Adrenal gland (tissue), 12 donors: ENCODE results near the gene NUDT17. TPM values are rescaled to one million over a fixed set of nuclear protein-coding genes. Genes with fewer than 3 reads are reported as not detected.
A peak's percentile ranks its signal among the peaks of the same experiment; 100 is the strongest.
"Not testable (repeated sequence)": the region's sequence is repeated elsewhere in the genome, so short reads cannot be mapped to it uniquely, and the experiment has no call there.

Experiments
- DNase-seq, 7 donors: peaks; one replicate each; pipeline ENCODE4 v3.0.0-alpha.2; 2019 to 2020
- H3K27ac ChIP-seq, 5 donors: fragments of 200-600 bp; sonication (generic) in 4 of 5; 1 replicate in 3 of 5; 2 replicates in 2 of 5; pipeline versions ENCODE4 v1.5.1 to v1.8.0; 2016 to 2020; ENCODE audit warnings: mild to moderate bottlenecking in 1 of 5
- H3K27me3 ChIP-seq: fragments of 200-600 bp; 2 replicates; pipeline ENCODE4 v1.8.0; 2021
- H3K36me3 ChIP-seq, 2 donors: fragments of 200-600 bp; replicated peaks in 1 of 2; 1 replicate in 1 of 2; 2 replicates in 1 of 2; pipeline versions ENCODE4 v1.5.1 to v1.8.0; 2018 to 2022
- H3K4me1 ChIP-seq, 2 donors: fragments of 200-600 bp; replicated peaks in 1 of 2; 1 replicate in 1 of 2; 2 replicates in 1 of 2; pipeline versions ENCODE4 v1.5.1 to v1.8.0; 2018 to 2021
- H3K4me3 ChIP-seq, 4 donors: fragments of 200-600 bp; sonication (generic) in 3 of 4; one replicate each; pipeline ENCODE4 v1.5.1; 2016 to 2018
- H3K9me3 ChIP-seq, 3 donors: fragments of 200-600 bp; sonication (generic) in 1 of 3; replicated peaks in 1 of 3; 1 replicate in 2 of 3; 2 replicates in 1 of 3; pipeline versions ENCODE4 v1.5.1 to v1.8.0; 2016 to 2021
- CTCF ChIP-seq, 6 experiments: fragments of 450-650 bp in 4 of 6; fragments of 200-600 bp in 2 of 6; sonication (generic) in 1 of 6; IDR thresholded peaks; 1 replicate in 5 of 6; 2 replicates in 1 of 6; pipeline versions ENCODE4 v1.5.1 to v1.8.0; 2016 to 2021; ENCODE audit warnings: antibody characterized with exemption in 6 of 6, mild to moderate bottlenecking in 2 of 6, moderate library complexity in 1 of 6
- POLR2A ChIP-seq, 2 donors: fragments of 450-650 bp; IDR thresholded peaks; one replicate each; pipeline ENCODE4 v1.6.1; 2017; ENCODE audit warnings: antibody characterized with exemption in 2 of 2, mild to moderate bottlenecking in 2 of 2, moderate library complexity in 1 of 2
- WGBS, 4 donors: extraction: QIAGEN DNeasy Blood & Tissue Kit in 2 of 4; methylation state at CpG; one replicate each; pipeline versions ENCODE4 v1.1.5 to v1.1.7; 2013 to 2017; 5-methylcytosine and 5-hydroxymethylcytosine counted together
- intact Hi-C, 2 donors: fragments of 100-400 bp; cut with DNase I; formaldehyde crosslinking; loops; one replicate each; pipeline versions ENCODE4 v1.14.1 to v1.15.0; 2022 to 2023
- polyA plus RNA-seq, 3 donors: library from polyadenylated mRNA; stranded (reverse); fragments of 200-250 nt in 2 of 3; fragments of 350-450 nt in 1 of 3; fragmentation: Illumina TruSeq in 1 of 3; extraction: RNeasy Lipid Tissue Mini Kit (QIAGEN cat#74804) in 1 of 3; gene quantifications; one replicate each; pipeline ENCODE4 v1.2.3, GENCODE V29; 2013 to 2014
- total RNA-seq, 9 donors: library from RNA; depleted of rRNA in 4 of 9; stranded (reverse); fragments of >200 nt in 4 of 9; fragments of 120-200 nt in 1 of 9; fragmentation: NEBNext Ultra II Directional in 1 of 9; extraction: Animal tissue kit (Norgen Biotek cat#: 25700) in 1 of 9; gene quantifications; one replicate each; pipeline versions ENCODE4 v1.1.0 to v1.2.4, GENCODE V29; 2013 to 2023
- donor health status: healthy with polysubstance abuse.
- donor health status: Bipolar disorder and iron deficiency.
- donor health status: DM: yes; HTN: yes; CAD: no.
- donor health status: DM: no; HTN: no; CAD: no.
- donor health status: DM: no; HTN: no; CAD: no.
- donor health status: DM: yes; HTN: yes; CAD: no.

The NUDT17 gene
- total and polyA plus RNA-seq, 12 donors = 1.5 to 7.8 (median 3.3) TPM

DNA sequence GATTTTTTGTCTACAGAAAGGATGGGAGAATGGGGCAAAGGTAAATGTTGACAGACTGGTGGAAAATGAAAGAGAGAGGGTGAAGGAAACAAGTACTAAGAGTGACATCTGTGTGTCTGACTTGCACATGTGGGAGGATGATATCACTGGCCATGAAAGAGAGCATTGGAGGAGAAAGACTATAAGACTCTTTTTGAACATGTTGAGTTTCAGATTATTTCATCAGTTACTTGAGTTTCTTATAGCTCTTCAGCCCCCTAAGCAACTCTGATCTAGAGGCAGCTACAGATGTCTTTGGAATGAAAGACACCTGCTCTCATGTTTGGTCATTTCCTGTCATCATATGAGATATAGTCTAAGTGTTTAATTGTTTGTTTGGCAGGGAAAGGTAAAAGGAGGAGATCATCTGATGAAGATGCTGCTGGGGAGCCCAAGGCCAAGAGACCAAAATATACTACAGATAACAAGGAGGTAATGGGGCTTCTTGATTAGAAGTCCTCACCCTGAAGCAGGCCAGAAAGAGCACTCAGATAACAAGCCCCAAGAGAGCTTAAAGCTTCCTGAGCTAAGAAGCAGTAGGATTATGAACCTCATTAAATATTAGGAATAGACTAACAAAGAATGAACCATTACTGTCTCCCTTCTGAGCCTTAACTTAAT, 16.9 kb upstream of the NUDT17 start:
- Histone ChIP-seq H3K9me3 (no peaks in the 10 kb centered on the region), H3K4me1 (peaks cover 5 to 13% of the 10 kb centered on the region in 2 donors), H3K4me3 (no peak overlapping the region), H3K27me3 (no peaks in the 10 kb centered on the region), H3K27ac (no peak overlapping the region), H3K36me3 (peaks cover 0 to 77% of the 10 kb centered on the region in 2 donors)
- intact Hi-C loops = loop anchor here in 1 of 2 donors (10.0 kb wide), 1 partner anchor 94 kb away; no protein-coding TSS in a partner anchor
- TF ChIP-seq CTCF (IDR thresholded peaks at IDR 0.05) = no peak
- TF ChIP-seq POLR2A (IDR thresholded peaks at IDR 0.05) = no peak
- no peak for DNase-seq

DNA sequence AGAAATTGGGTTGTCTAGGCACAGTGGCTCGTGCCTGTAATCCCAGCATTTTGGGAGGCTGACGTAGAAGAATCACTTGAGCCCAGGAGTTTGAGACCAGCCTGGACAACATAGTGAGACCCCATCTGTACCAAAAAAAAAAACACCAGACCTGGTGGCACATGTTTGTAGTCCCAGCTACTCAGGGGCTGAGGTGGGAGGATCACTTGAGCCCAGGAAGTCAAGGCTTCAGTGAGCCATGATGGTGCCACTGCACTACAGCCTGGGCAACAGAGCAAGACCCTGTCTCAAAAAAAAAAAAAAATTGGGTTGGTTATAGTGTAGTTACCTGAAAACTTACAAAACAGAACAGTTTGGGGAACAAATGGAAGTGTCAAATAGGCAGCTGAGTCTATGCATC, 14.6 kb upstream of the NUDT17 start:
- intact Hi-C loops, DNase-seq, H3K27me3 ChIP-seq, H3K4me1 ChIP-seq, H3K27ac ChIP-seq, H3K4me3 ChIP-seq, H3K9me3 ChIP-seq: not testable (repeated sequence)
- H3K36me3 ChIP-seq = peaks cover 0 to 99% of the 10 kb centered on the region in 2 donors
- WGBS, 4 donors = 83 to 100% (median 99%) methylated on average over 2 of the region's 2 CpGs

DNA sequence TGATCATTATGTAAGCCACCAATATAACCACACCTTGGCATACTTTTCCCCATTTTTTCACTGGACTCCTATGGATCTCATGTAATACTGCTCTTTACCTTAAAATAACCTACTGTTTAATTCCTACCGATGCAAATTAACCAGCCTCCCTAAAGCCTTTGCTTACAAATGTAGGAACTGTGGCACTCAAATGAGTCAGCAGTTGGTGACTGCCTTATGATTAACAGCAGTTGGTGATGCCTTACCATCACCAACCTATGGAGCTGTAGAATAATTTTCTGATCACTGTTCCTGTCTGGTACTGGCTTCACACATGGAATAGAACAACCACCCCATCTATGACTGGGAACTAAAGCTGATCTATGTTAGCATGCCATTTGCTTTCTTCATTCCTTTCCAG, 7.8 kb upstream of the NUDT17 start:
- no peaks in the 10 kb centered on the region for H3K4me1 ChIP-seq
- H3K4me3 ChIP-seq = no peak overlapping the region
- H3K36me3 ChIP-seq = peaks cover 0 to 97% of the 10 kb centered on the region in 2 donors
- 80 to 94% (median 90%) methylated on average over 1 of the region's 1 CpG for WGBS, 4 donors
- DNase-seq = no peak
- intact Hi-C loops = no loop called here
- TF ChIP-seq POLR2A (IDR thresholded peaks at IDR 0.05) (no peak), CTCF (IDR thresholded peaks at IDR 0.05) (no peak)
- H3K27ac ChIP-seq = no peak overlapping the region
- H3K9me3 ChIP-seq = no peaks in the 10 kb centered on the region
- H3K27me3 ChIP-seq = no peaks in the 10 kb centered on the region

- intact Hi-C loops = loop anchor here in 1 of 2 donors (10.0 kb wide), 1 partner anchor 132 kb away; no protein-coding TSS in a partner anchor
- H3K4me1 ChIP-seq = peaks cover 9 to 15% of the 10 kb centered on the region in 2 donors
- H3K27ac ChIP-seq = no peak overlapping the region
- H3K27me3 ChIP-seq = no peaks in the 10 kb centered on the region
- WGBS, 4 donors = 89 to 96% (median 91%) methylated on average over 3 of the region's 3 CpGs
- TF ChIP-seq POLR2A (IDR thresholded peaks at IDR 0.05) (no peak), CTCF (IDR thresholded peaks at IDR 0.05) (no peak)
- H3K4me3 ChIP-seq = no peak overlapping the region
- H3K9me3 ChIP-seq = no peaks in the 10 kb centered on the region
- peaks cover 0 to 54% of the 10 kb centered on the region in 2 donors for H3K36me3 ChIP-seq
- DNase-seq = no peak
These were observed 2.4 kb upstream of the NUDT17 start for GRCh38 chr1:145843031-145843430.

DNA sequence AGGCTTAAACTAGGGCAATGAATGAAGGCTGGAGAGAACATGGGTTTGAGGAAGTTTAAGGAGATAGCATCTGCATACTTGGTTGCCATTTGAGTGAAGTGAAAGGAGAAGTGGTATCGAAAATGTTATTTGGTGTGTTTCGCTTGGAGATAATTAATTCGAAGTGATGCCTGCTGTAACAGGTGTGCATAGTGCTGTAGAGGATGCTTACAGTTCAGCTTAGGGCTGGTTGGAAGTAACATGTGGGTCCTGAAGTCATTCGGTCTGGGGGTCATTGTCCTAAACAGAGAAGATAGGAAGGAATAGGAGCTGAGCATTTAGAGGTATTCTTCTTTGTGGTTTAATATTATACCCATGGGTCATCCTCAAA, 301 bp upstream of the NUDT17 start:
- Histone ChIP-seq H3K27ac (peak overlapping the region in 3 of 5 donors; percentile 3 to 67 (median 37)), H3K9me3 (no peaks in the 10 kb centered on the region), H3K36me3 (peaks cover 0 to 50% of the 10 kb centered on the region in 2 donors), H3K4me3 (peak overlapping the region in 1 of 4 donors; percentile 49), H3K27me3 (no peaks in the 10 kb centered on the region), H3K4me1 (peaks cover 9 to 15% of the 10 kb centered on the region in 2 donors)
- TF ChIP-seq CTCF (IDR thresholded peaks at IDR 0.05) = no peak
- no peak for TF ChIP-seq POLR2A (IDR thresholded peaks at IDR 0.05)
- WGBS, 4 donors = 8 to 14% (median 9%) methylated on average over 4 of the region's 4 CpGs
- intact Hi-C loops = loop anchor here (5.0 to 10.0 kb wide), 2 partner anchors 130 to 167 kb away; no protein-coding TSS in a partner anchor
- DNase-seq = no peak
